SK-N-SH (cell line): Measurements from ENCODE around the gene SPSB1. TPM values are rescaled to one million over a fixed set of nuclear protein-coding genes. Genes with fewer than 3 reads are reported as not detected.

Experiments used
- CTCF ChIA-PET: fragments of 300-600, 350-600 bp; formaldehyde crosslinking; extraction: SDS; loops from one replicate; lab custom pipeline; 2021; lab: Yijun Ruan, JAX
- POLR2A ChIA-PET: fragments of 350-600 bp; sonication (Branson Sonifier 250); formaldehyde crosslinking; extraction: SDS; loops from one replicate; lab custom pipeline; 2020; ENCODE audit warnings: antibody characterized with exemption, inconsistent platforms; lab: Yijun Ruan, JAX
- DNase-seq: peaks from one replicate; pipeline ENCODE4 v3.0.0; 2012
- H2AFZ ChIP-seq: fragments of 200-600 bp; sonication (generic); 2 replicates; pipeline ENCODE4 v1.8.1; 2016; ENCODE audit warnings: antibody characterized with exemption, mild to moderate bottlenecking, low read depth
- H3F3A ChIP-seq: fragments of 200-600 bp; sonication (generic); replicated peaks from 2 replicates; pipeline ENCODE3; 2016; ENCODE audit warnings: antibody characterized with exemption, mild to moderate bottlenecking; ENCODE audit not compliant: insufficient read depth
- H3K27ac ChIP-seq, 2 experiments: fragments of 200-500 bp in 1 of 2; fragments of 200-600 bp in 1 of 2; sonication (Bioruptor generic) in 1 of 2; sonication (generic), shearing (Covaris generic) in 1 of 2; 2 replicates each; pipeline versions ENCODE4 v1.5.1 to v1.6.1; 2014 to 2016; ENCODE audit warnings: low read depth in 2 of 2, inconsistent platforms in 1 of 2, low read length in 1 of 2, mild to moderate bottlenecking in 1 of 2, mixed read lengths in 1 of 2
- H3K27me3 ChIP-seq: fragments of 200-600 bp; sonication (generic), shearing (Covaris generic); 2 replicates; pipeline ENCODE4 v1.6.1; 2016; ENCODE audit warnings: mixed run types; ENCODE audit not compliant: insufficient read depth
- H3K36me3 ChIP-seq, 2 experiments: fragments of 200-500 bp in 1 of 2; fragments of 200-600 bp in 1 of 2; sonication (Bioruptor generic) in 1 of 2; sonication (generic) in 1 of 2; replicated peaks in 1 of 2; 2 replicates each; pipeline versions ENCODE3 to v1.5.1; 2014 to 2016; ENCODE audit warnings: low read length in 1 of 2, mild to moderate bottlenecking in 1 of 2; ENCODE audit not compliant: insufficient read depth in 2 of 2, control insufficient read depth in 1 of 2
- H3K4me1 ChIP-seq, 2 experiments: fragments of 200-500 bp in 1 of 2; fragments of 200-600 bp in 1 of 2; sonication (Bioruptor generic) in 1 of 2; sonication (generic), shearing (Covaris generic) in 1 of 2; 2 replicates each; pipeline versions ENCODE4 v1.5.1 to v1.6.1; 2014 to 2016; ENCODE audit warnings: low read depth in 1 of 2, low read length in 1 of 2, mixed run types in 1 of 2; ENCODE audit not compliant: insufficient read depth in 2 of 2, control insufficient read depth in 1 of 2
- H3K4me2 ChIP-seq: fragments of 200-600 bp; sonication (generic), shearing (Covaris generic); 2 replicates; pipeline ENCODE4 v1.6.1; 2017; ENCODE audit warnings: mixed run types
- H3K4me3 ChIP-seq, 2 experiments: fragments of 200-500 bp in 1 of 2; fragments of 200-600 bp in 1 of 2; sonication (Bioruptor generic) in 1 of 2; sonication (generic), shearing (Covaris generic) in 1 of 2; 2 replicates each; pipeline versions ENCODE4 v1.5.1 to v1.8.1; 2014 to 2016; ENCODE audit warnings: low read depth in 2 of 2, inconsistent platforms in 1 of 2, low read length in 1 of 2, mild to moderate bottlenecking in 1 of 2, mixed read lengths in 1 of 2, moderate library complexity in 1 of 2
- H3K79me2 ChIP-seq: fragments of 200-600 bp; sonication (generic); 2 replicates; pipeline ENCODE4 v1.8.1; 2017; ENCODE audit warnings: mild to moderate bottlenecking; ENCODE audit not compliant: insufficient read depth
- H3K9ac ChIP-seq: fragments of 200-600 bp; sonication (generic); 2 replicates; pipeline ENCODE4 v1.6.1; 2017; ENCODE audit warnings: mixed run types
- H3K9me2 ChIP-seq: fragments of 200-600 bp; sonication (generic); 2 replicates; pipeline ENCODE4 v1.6.1; 2017; ENCODE audit warnings: mixed run types
- H3K9me3 ChIP-seq: fragments of 200-600 bp; sonication (generic); 2 replicates; pipeline ENCODE4 v1.6.1; 2017; ENCODE audit warnings: mixed run types, mild to moderate bottlenecking, moderate library complexity
- H4K20me1 ChIP-seq: fragments of 200-600 bp; sonication (generic); 2 replicates; pipeline ENCODE4 v1.6.1; 2017; ENCODE audit warnings: mild to moderate bottlenecking, mixed run types; ENCODE audit not compliant: insufficient read depth
- CHD2 ChIP-seq: fragments of 150-350 bp; IDR thresholded peaks from 2 replicates; pipeline ENCODE4 v1.6.1; 2018; ENCODE audit warnings: low read length; ENCODE audit not compliant: partially characterized antibody
- CTCF ChIP-seq: fragments of 200-600 bp; sonication (generic); IDR thresholded peaks from 2 replicates; pipeline ENCODE4 v1.6.1; 2017; ENCODE audit warnings: antibody characterized with exemption, mild to moderate bottlenecking, moderate library complexity
- EP300 ChIP-seq, 2 experiments: IDR thresholded peaks; 2 replicates each; pipeline versions ENCODE4 v1.4.0 to v1.6.1; 2012; ENCODE audit warnings: borderline replicate concordance in 1 of 2, low read depth in 1 of 2, low read length in 1 of 2
- EZH2phosphoT487 ChIP-seq: fragments of 200-600 bp; sonication (generic); IDR thresholded peaks from 2 replicates; pipeline ENCODE4 v1.6.1; 2017; ENCODE audit warnings: low read depth, mixed run types, mild to moderate bottlenecking, antibody characterized with exemption, moderate library complexity, borderline replicate concordance
- FOSL2 ChIP-seq: IDR thresholded peaks from 2 replicates; pipeline ENCODE4 v1.4.0; 2012; ENCODE audit warnings: low read depth, mild to moderate bottlenecking, moderate library complexity, borderline replicate concordance
- FOXJ3 ChIP-seq: sonication (generic); formaldehyde crosslinking; IDR thresholded peaks from 2 replicates; pipeline ENCODE4 v1.5.1; 2020; ENCODE audit warnings: mild to moderate bottlenecking, missing genetic modification reagents
- IRF3 ChIP-seq: fragments of 150-350 bp; IDR thresholded peaks from 2 replicates; pipeline ENCODE4 v1.6.1; 2016; ENCODE audit warnings: mild to moderate bottlenecking, low read depth, low read length
- JUND ChIP-seq: IDR thresholded peaks from 2 replicates; pipeline ENCODE4 v1.4.0; 2012
- MXI1 ChIP-seq: IDR thresholded peaks from 2 replicates; pipeline ENCODE4 v1.6.1; 2012; ENCODE audit warnings: mild to moderate bottlenecking, low read depth, low read length, improper control_type of control experiment
- NFIC ChIP-seq: IDR thresholded peaks from 2 replicates; pipeline ENCODE4 v1.4.0; 2012; ENCODE audit warnings: borderline replicate concordance
- PBX3 ChIP-seq: IDR thresholded peaks from 2 replicates; pipeline ENCODE4; 2012
- RFX5 ChIP-seq: IDR thresholded peaks from 2 replicates; pipeline ENCODE4 v1.6.1; 2012; ENCODE audit warnings: mild to moderate bottlenecking, improper control_type of control experiment, low read length
- RXRA ChIP-seq: IDR thresholded peaks from 2 replicates; pipeline ENCODE4 v1.4.0; 2012; ENCODE audit warnings: low read depth, mild to moderate bottlenecking, borderline replicate concordance
- SIN3A ChIP-seq: IDR thresholded peaks from 2 replicates; pipeline ENCODE4 v1.6.1; 2012; ENCODE audit warnings: low read depth, mild to moderate bottlenecking, low read length, moderate library complexity, borderline replicate concordance
- TAF1 ChIP-seq: IDR thresholded peaks from 2 replicates; pipeline ENCODE4 v1.6.1; 2012; ENCODE audit warnings: low read depth, mild to moderate bottlenecking, low read length, moderate library complexity, borderline replicate concordance
- USF1 ChIP-seq: IDR thresholded peaks from 2 replicates; pipeline ENCODE4 v1.4.0; 2012; ENCODE audit warnings: low read depth, borderline replicate concordance
- USF2 ChIP-seq: fragments of 150-350 bp; IDR thresholded peaks from 2 replicates; pipeline ENCODE4 v1.6.1; 2017; ENCODE audit warnings: antibody characterized with exemption, low read length, low read depth, borderline replicate concordance
- YY1 ChIP-seq: IDR thresholded peaks from 2 replicates; pipeline ENCODE4 v1.4.0; 2012; ENCODE audit warnings: low read depth, mild to moderate bottlenecking
- WGBS: methylation state at CpG from one replicate; pipeline ENCODE4 v1.1.6; 2017; ENCODE audit warnings: low lambda C conversion rate; 5-methylcytosine and 5-hydroxymethylcytosine counted together
- polyA plus RNA-seq, 3 experiments: library from polyadenylated mRNA; depleted of rRNA; stranded (reverse); fragments of >200 nt; gene quantifications; 2 replicates each; pipeline ENCODE4 v1.2.3, GENCODE V29; 2012

Gene SPSB1
- polyA plus RNA-seq, 1 of the 3 experiments (the other 2 are of a cell fraction): 9.2 TPM

GRCh38 chr1:9260059-9260766 is 32.5 kb upstream of the SPSB1 start:
- TF ChIP-seq PBX3: no peak
- TF ChIP-seq YY1: no peak
- TF ChIP-seq NFIC: no peak
- no peak for TF ChIP-seq USF1
- no peak for TF ChIP-seq SIN3A
- TF ChIP-seq CTCF: no peak
- no peak for TF ChIP-seq CHD2
- TF ChIP-seq RFX5: no peak
- TF ChIP-seq MXI1: no peak
- POLR2A ChIA-PET: no interaction called here
- 0 out of 2 replicates have a peak, but pooled peaks cover 8% of the 10 kb centered on the region for H4K20me1 ChIP-seq

GRCh38 chr1:9261496-9261895 is 31.2 kb upstream of the SPSB1 start:
- no peak for DNase-seq
- H3K36me3 ChIP-seq: peaks cover 0 to 28% of the 10 kb centered on the region in 2 experiments
- no peak overlapping the region for H2AFZ ChIP-seq
- H3K4me1 ChIP-seq: no peaks in the 10 kb centered on the region
- no peaks in the 10 kb centered on the region for H3F3A ChIP-seq
- H4K20me1 ChIP-seq: 0 out of 2 replicates have a peak, but pooled peaks cover 8% of the 10 kb centered on the region
- H3K9me2 ChIP-seq: no peaks in the 10 kb centered on the region
- no peak overlapping the region for H3K27ac ChIP-seq
- WGBS: 89% methylated on average over 6 of the region's 8 CpGs
- peaks cover 30% of the 10 kb centered on the region for H3K79me2 ChIP-seq
- H3K4me3 ChIP-seq: no peak overlapping the region
- no peak for TF ChIP-seq RXRA
- TF ChIP-seq CHD2: no peak
- TF ChIP-seq IRF3: no peak
- TF ChIP-seq TAF1: no peak
- TF ChIP-seq PBX3: no peak
- TF ChIP-seq FOSL2: no peak
- no peak for TF ChIP-seq EZH2phosphoT487
- TF ChIP-seq FOXJ3 (CRISPR knock-in tag): no peak
- TF ChIP-seq EP300 (IDR thresholded peaks at IDR 0.05; ENCODE audit: borderline replicate concordance in 1 of 2, low read depth in 1 of 2, low read length in 1 of 2): no peak
- TF ChIP-seq SIN3A: no peak
- no peak for TF ChIP-seq JUND
- TF ChIP-seq USF2: no peak
- no peaks in the 10 kb centered on the region for H3K27me3 ChIP-seq
- ChIA-PET POLR2A (no interaction called here), CTCF (interaction anchor here (0.9 to 1.6 kb wide), 4 partner anchors 9 to 234 kb away, joined by 3 to 10 read pairs (median 4); no protein-coding TSS in a partner anchor)
- no peak overlapping the region for H3K9ac ChIP-seq
- no peaks in the 10 kb centered on the region for H3K9me3 ChIP-seq
- H3K4me2 ChIP-seq: no peak overlapping the region

More at GRCh38 chr1:9260059-9260766, 32.5 kb upstream of the SPSB1 start:
- no peaks in the 10 kb centered on the region for H3K27me3 ChIP-seq
- WGBS: 92% methylated on average over 20 of the region's 20 CpGs
- H3K9ac ChIP-seq: no peak overlapping the region
- no peaks in the 10 kb centered on the region for H3K9me3 ChIP-seq
- CTCF ChIA-PET: interaction anchor here (0.8 to 1.5 kb wide), 2 partner anchors 26 to 30 kb away, joined by 3 read pairs; partner anchors contain the start of gene H6PD
- peaks cover 0 to 30% of the 10 kb centered on the region in 2 experiments for H3K36me3 ChIP-seq
- no peaks in the 10 kb centered on the region for H3F3A ChIP-seq
- no peaks in the 10 kb centered on the region for H3K9me2 ChIP-seq
- H3K4me2 ChIP-seq: no peak overlapping the region
- no peak overlapping the region for H3K4me3 ChIP-seq
- no peak overlapping the region for H3K27ac ChIP-seq
- H3K4me1 ChIP-seq: no peaks in the 10 kb centered on the region
- no peak for DNase-seq
- peaks cover 30% of the 10 kb centered on the region for H3K79me2 ChIP-seq
- H2AFZ ChIP-seq: no peak overlapping the region
